PC-3 (cell line): ENCODE data around the gene UGT1A7.

ENCODE experiments used
- CTCF ChIP-seq: fragments of 300-600 bp; sonication (generic); conservative IDR thresholded peaks from 2 replicates; pipeline ENCODE4 v1.5.1; 2017; ENCODE audit warnings: antibody characterized with exemption, low read depth, mild to moderate bottlenecking, low read length
- EZH2 ChIP-seq: fragments of 300-600 bp; sonication (generic); IDR thresholded peaks from one replicate; pipeline ENCODE4 v1.6.1; 2017; ENCODE audit warnings: antibody characterized with exemption, mild to moderate bottlenecking, low read length; ENCODE audit not compliant: unreplicated experiment
- EZH2phosphoT487 ChIP-seq: fragments of 300-600 bp; sonication (generic); IDR thresholded peaks from 2 replicates; pipeline ENCODE4 v1.6.1; 2018; ENCODE audit warnings: mild to moderate bottlenecking, antibody characterized with exemption, low read length, borderline replicate concordance

GRCh38 chr2:233705911-233706506, 24.3 kb downstream of the UGT1A7 start:
- TF ChIP-seq CTCF, result no peak
- no peak for TF ChIP-seq EZH2
- no peak for TF ChIP-seq EZH2phosphoT487
